Retinal pigment epithelial cell (primary cell): Measurements from ENCODE around the gene DERA.
"Not testable (repeated sequence)": the region's sequence is repeated elsewhere in the genome, so short reads cannot be mapped to it uniquely, and the experiment has no call there.

Experiments
- DNase-seq: peaks from one replicate; pipeline ENCODE4 v3.0.0-alpha.2; 2010; ENCODE audit warnings: low read depth
- H3K4me3 ChIP-seq: 2 replicates; pipeline ENCODE4 v1.5.1; 2011; ENCODE audit warnings: mild to moderate bottlenecking, low read length, control low read depth, moderate library complexity
- CTCF ChIP-seq: conservative IDR thresholded peaks from 2 replicates; pipeline ENCODE4 v1.5.1; 2011; ENCODE audit warnings: low read depth, low read length, control low read depth, inconsistent platforms

The DERA gene

GRCh38 chr12:16003460-16003859 lies 92.3 kb downstream of the DERA start:
- H3K4me3 ChIP-seq = no peak overlapping the region
- no peak for TF ChIP-seq CTCF
- no peak for DNase-seq

GRCh38 chr12:16006752-16007151 lies 95.6 kb downstream of the DERA start:
- TF ChIP-seq CTCF = no peak
- no peak for DNase-seq

GRCh38 chr12:16008421-16008824 lies 97.3 kb downstream of the DERA start:
- no peak for TF ChIP-seq CTCF
- H3K4me3 ChIP-seq = no peak overlapping the region
- no peak for DNase-seq

More at GRCh38 chr12:16006752-16007151, 95.6 kb downstream of the DERA start:
- no peak overlapping the region for H3K4me3 ChIP-seq

- DNase-seq = peak; percentile 85
- TF ChIP-seq CTCF = no peak
- H3K4me3 ChIP-seq = no peak overlapping the region
Observed at GRCh38 chr12:16012117-16012516, 101.0 kb downstream of the DERA start.

GRCh38 chr12:16013722-16014121 lies 102.6 kb downstream of the DERA start:
- not testable (repeated sequence) for H3K4me3 ChIP-seq, DNase-seq

GRCh38 chr12:16014394-16014793 lies 103.3 kb downstream of the DERA start:
- H3K4me3 ChIP-seq = not testable (repeated sequence)

GRCh38 chr12:16016748-16017147 lies 105.6 kb downstream of the DERA start:
- TF ChIP-seq CTCF = no peak
- H3K4me3 ChIP-seq = no peak overlapping the region
- no peak for DNase-seq

More at GRCh38 chr12:16014394-16014793, 103.3 kb downstream of the DERA start:
- not testable (repeated sequence) for DNase-seq

- no peak overlapping the region for H3K4me3 ChIP-seq
- no peak for TF ChIP-seq CTCF
- no peak for DNase-seq
Observed at GRCh38 chr12:16018306-16018705, 107.2 kb downstream of the DERA start.
